Left lung (tissue), 10 donors: Measurements from ENCODE around the gene BTBD9. TPM values are rescaled to one million over a fixed set of nuclear protein-coding genes. Genes with fewer than 3 reads are reported as not detected.
"Not testable (repeated sequence)": the region's sequence is repeated elsewhere in the genome, so short reads cannot be mapped to it uniquely, and the experiment has no call there.

ENCODE experiments used
- ATAC-seq: fragments of 200-7000 bp; cut with Tn5 transposase; one replicate; pipeline ENCODE4 v1.9.1; 2020; ENCODE audit warnings: moderate library complexity
- DNase-seq, 4 donors: peaks; one replicate each; pipeline ENCODE4 v3.0.0-alpha.2; 2013 to 2020
- H3K27ac ChIP-seq, 2 donors: fragments of 200-600 bp; sonication (generic) in 1 of 2; one replicate each; pipeline versions ENCODE4 v1.5.0 to v1.8.0; 2020 to 2021
- H3K27me3 ChIP-seq, 2 donors: fragments of 200-600 bp; sonication (generic) in 1 of 2; one replicate each; pipeline versions ENCODE4 v1.5.0 to v1.8.0; 2020 to 2021
- H3K36me3 ChIP-seq, 2 donors: fragments of 200-600 bp; sonication (generic) in 1 of 2; one replicate each; pipeline versions ENCODE4 v1.5.0 to v1.8.0; 2020 to 2021
- H3K4me1 ChIP-seq, 2 donors: fragments of 200-600 bp; one replicate each; pipeline ENCODE4 v1.8.0; 2021
- H3K4me3 ChIP-seq, 2 donors: fragments of 200-600 bp; sonication (generic) in 1 of 2; one replicate each; pipeline versions ENCODE4 v1.5.0 to v1.8.0; 2020 to 2021; ENCODE audit warnings: mild to moderate bottlenecking in 1 of 2
- H3K9me3 ChIP-seq, 2 donors: fragments of 200-600 bp; sonication (generic) in 1 of 2; one replicate each; pipeline versions ENCODE4 v1.5.0 to v1.8.0; 2020 to 2021
- CTCF ChIP-seq, 2 donors: fragments of 200-600 bp; sonication (generic) in 1 of 2; IDR thresholded peaks; one replicate each; pipeline versions ENCODE4 v1.5.0 to v1.8.0; 2021; ENCODE audit warnings: antibody characterized with exemption in 2 of 2
- intact Hi-C, 2 donors: fragments of 100-400 bp; cut with DNase I; formaldehyde crosslinking; loops; one replicate each; pipeline versions ENCODE4 v1.11.2 to v1.14.2; 2022
- polyA plus RNA-seq, 6 donors: library from polyadenylated mRNA; unstranded; fragments of 120-200 nt; gene quantifications; one replicate each; pipeline ENCODE4 v1.2.1, GENCODE V29; 2013; ENCODE audit not compliant: insufficient read length in 6 of 6
- total RNA-seq, 2 donors: library from RNA; stranded (reverse); fragmentation: NEBNext Ultra II Directional; extraction: Animal tissue kit (Norgen Biotek cat#: 25700); gene quantifications; one replicate each; pipeline ENCODE4 v1.2.1, GENCODE V29; 2021
- donor health status: DM: no; HTN: yes; CAD: no.
- donor health status: DM: no; HTN: no; CAD: no.

The BTBD9 gene
- total and polyA plus RNA-seq, 8 donors: 14.2 to 44.0 (median 16.0) TPM

GRCh38 chr6:38632490-38632889 lies 7.2 kb downstream of the BTBD9 start:
- ATAC-seq: peak; percentile 70
- DNase-seq: peak in 1 of 4 donors; percentile 37
- no peaks in the 10 kb centered on the region for H3K36me3 ChIP-seq
- H3K4me1 ChIP-seq: peaks cover 0 to 15% of the 10 kb centered on the region in 2 donors
- TF ChIP-seq CTCF (IDR thresholded peaks at IDR 0.05): no peak
- intact Hi-C loops: no loop called here
- H3K27me3 ChIP-seq: no peaks in the 10 kb centered on the region
- H3K9me3 ChIP-seq: no peaks in the 10 kb centered on the region
- H3K27ac ChIP-seq: no peak overlapping the region
- no peak overlapping the region for H3K4me3 ChIP-seq

- Histone ChIP-seq H3K4me3 (no peak overlapping the region), H3K27me3 (no peaks in the 10 kb centered on the region), H3K4me1 (peaks cover 0 to 15% of the 10 kb centered on the region in 2 donors), H3K27ac (no peak overlapping the region), H3K9me3 (no peaks in the 10 kb centered on the region), H3K36me3 (no peaks in the 10 kb centered on the region)
- intact Hi-C loops: no loop called here
- no peak for TF ChIP-seq CTCF (IDR thresholded peaks at IDR 0.05)
- DNase-seq (no peak), ATAC-seq (no peak)
These were observed 8.4 kb downstream of the BTBD9 start for GRCh38 chr6:38631186-38631783.

- TF ChIP-seq CTCF (IDR thresholded peaks at IDR 0.05): no peak
- no peak for DNase-seq
- no peaks in the 10 kb centered on the region for H3K36me3 ChIP-seq
These were observed 14.5 kb downstream of the BTBD9 start for GRCh38 chr6:38625217-38625616.

DNA sequence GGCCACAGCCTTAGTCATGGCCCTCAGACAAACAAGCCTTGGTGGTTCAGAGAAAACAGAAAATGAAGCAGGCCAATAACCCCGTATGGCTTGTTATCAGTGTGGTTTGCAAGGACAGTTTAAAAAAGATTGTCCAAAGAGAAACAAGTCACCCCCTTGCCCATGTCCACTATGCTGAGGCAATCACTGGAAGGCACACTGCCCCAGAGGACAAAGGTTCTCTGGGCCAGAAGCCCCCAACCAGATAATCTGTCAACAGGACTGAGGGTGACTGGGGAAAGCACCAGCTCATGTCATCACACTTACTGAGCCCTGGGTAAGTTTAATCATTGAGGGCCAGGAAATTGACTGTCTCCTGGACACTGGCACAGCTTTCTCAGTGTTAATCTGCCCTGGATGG lies 20.4 kb downstream of the BTBD9 start:
- H3K9me3 ChIP-seq, H3K27me3 ChIP-seq, DNase-seq, ATAC-seq, H3K36me3 ChIP-seq, intact Hi-C loops, H3K27ac ChIP-seq, H3K4me1 ChIP-seq, H3K4me3 ChIP-seq: not testable (repeated sequence)

More at GRCh38 chr6:38625217-38625616, 14.5 kb downstream of the BTBD9 start:
- no peak overlapping the region for H3K4me3 ChIP-seq
- no peaks in the 10 kb centered on the region for H3K9me3 ChIP-seq
- no peak for ATAC-seq
- no peaks in the 10 kb centered on the region for H3K4me1 ChIP-seq
- no peaks in the 10 kb centered on the region for H3K27me3 ChIP-seq
- no peak overlapping the region for H3K27ac ChIP-seq
- intact Hi-C loops: no loop called here

- H3K4me3 ChIP-seq, H3K36me3 ChIP-seq, H3K27me3 ChIP-seq, H3K4me1 ChIP-seq, H3K9me3 ChIP-seq, DNase-seq, H3K27ac ChIP-seq, intact Hi-C loops: not testable (repeated sequence)
- peak; percentile 32 for ATAC-seq
These were observed 21.4 kb downstream of the BTBD9 start for GRCh38 chr6:38618301-38618700.

DNA sequence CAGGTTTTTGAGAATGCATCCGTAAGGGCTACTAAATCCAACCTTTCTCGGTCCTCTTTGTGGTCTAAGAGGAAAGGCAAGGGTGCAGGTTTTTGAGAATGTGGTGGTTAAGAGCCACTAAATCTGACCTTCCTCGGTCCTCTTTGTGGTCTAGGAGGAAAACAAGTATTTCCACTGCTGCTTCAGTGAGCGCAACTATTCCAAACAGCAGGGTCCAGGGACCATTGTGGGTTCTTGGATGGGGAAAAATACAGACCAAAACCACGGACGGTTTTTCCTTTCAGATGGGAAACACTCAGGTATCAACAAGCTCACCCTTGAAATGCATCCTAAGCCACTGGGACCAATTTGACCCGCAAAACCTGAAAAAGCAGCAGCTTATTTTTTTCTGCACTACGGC lies 21.9 kb downstream of the BTBD9 start:
- Histone ChIP-seq H3K4me3 (no peak overlapping the region), H3K9me3 (no peaks in the 10 kb centered on the region), H3K36me3 (no peaks in the 10 kb centered on the region), H3K4me1 (peaks cover 0 to 4% of the 10 kb centered on the region in 2 donors), H3K27ac (peak overlapping the region in 1 of 2 donors; percentile 44), H3K27me3 (no peaks in the 10 kb centered on the region)
- DNase-seq (no peak), ATAC-seq (peak; percentile 22)
- intact Hi-C loops: no loop called here
- no peak for TF ChIP-seq CTCF (IDR thresholded peaks at IDR 0.05)
